Peyer's patch (tissue), 4 donors: ENCODE results near the gene MAGEH1.

ENCODE experiments used
- CTCF ChIP-seq, 6 experiments: fragments of 450-650 bp in 4 of 6; fragments of 200-600 bp in 2 of 6; sonication (generic) in 1 of 6; IDR thresholded peaks; one replicate each; pipeline ENCODE4 v1.5.1; 2017 to 2019; ENCODE audit warnings: antibody characterized with exemption in 6 of 6, mild to moderate bottlenecking in 3 of 6, moderate library complexity in 1 of 6
- POLR2A ChIP-seq, 2 donors: fragments of 450-650 bp; IDR thresholded peaks; one replicate each; pipeline ENCODE4 v1.5.1; 2017; ENCODE audit warnings: antibody characterized with exemption in 2 of 2, mild to moderate bottlenecking in 2 of 2, moderate library complexity in 2 of 2

GRCh38 chrX:55480390-55481062 lies 28.6 kb downstream of the MAGEH1 start:
- TF ChIP-seq POLR2A (IDR thresholded peaks at IDR 0.05) (no peak), CTCF (IDR thresholded peaks at IDR 0.05) (no peak)
